ENCODE results near the gene GTPBP6.

GRCh38 chrX:255923-256331, 62.7 kb downstream of the GTPBP6 start:
- TF ChIP-seq CTCF (IDR thresholded peaks at IDR 0.05), result no peak
- no peak for TF ChIP-seq EP300 (IDR thresholded peaks at IDR 0.05)
- TF ChIP-seq POLR2A (IDR thresholded peaks at IDR 0.05), result no peak
